ENCODE measurements around the gene RAB23.
A peak's percentile ranks its signal among the peaks of the same experiment; 100 is the strongest.

Gene RAB23

GRCh38 chr6:57207141-57207540, 15.0 kb downstream of the RAB23 start:
- Histone ChIP-seq H3K27me3 (ENCODE audit: control insufficient read depth, insufficient read depth, low read length) (no peaks in the 10 kb centered on the region), H3K36me3 (ENCODE audit: insufficient read depth, low read length) (peaks cover 20% of the 10 kb centered on the region), H3K9ac (ENCODE audit: low read depth, low read length) (no peak overlapping the region), H3K9me3 (replicated peaks; ENCODE audit: low read length) (no peaks in the 10 kb centered on the region), H3K4me3 (ENCODE audit: low read length) (no peak overlapping the region), H3K4me2 (ENCODE audit: low read length) (peak overlapping the region; percentile 2), H3K4me1 (ENCODE audit: control insufficient read depth, insufficient read depth, low read length) (peaks cover 8% of the 10 kb centered on the region)

GRCh38 chr6:57205550-57206328, 16.4 kb downstream of the RAB23 start:
- no peak overlapping the region for H3K9ac ChIP-seq (ENCODE audit: low read depth, low read length)
- H3K27me3 ChIP-seq (ENCODE audit: control insufficient read depth, insufficient read depth, low read length), result no peaks in the 10 kb centered on the region
- H3K4me2 ChIP-seq (ENCODE audit: low read length), result no peak overlapping the region
- peaks cover 8% of the 10 kb centered on the region for H3K4me1 ChIP-seq (ENCODE audit: control insufficient read depth, insufficient read depth, low read length)
- H3K36me3 ChIP-seq (ENCODE audit: insufficient read depth, low read length), result peaks cover 20% of the 10 kb centered on the region
- no peaks in the 10 kb centered on the region for H3K9me3 ChIP-seq (replicated peaks; ENCODE audit: low read length)
- no peak overlapping the region for H3K4me3 ChIP-seq (ENCODE audit: low read length)

GRCh38 chr6:57201718-57202117, 20.4 kb downstream of the RAB23 start:
- H3K9ac ChIP-seq (ENCODE audit: low read depth, low read length), result no peak overlapping the region
- H3K36me3 ChIP-seq (ENCODE audit: insufficient read depth, low read length), result peaks cover 15% of the 10 kb centered on the region
- H3K4me1 ChIP-seq (ENCODE audit: control insufficient read depth, insufficient read depth, low read length), result peaks cover 12% of the 10 kb centered on the region
- H3K4me2 ChIP-seq (ENCODE audit: low read length), result no peak overlapping the region
- no peaks in the 10 kb centered on the region for H3K27me3 ChIP-seq (ENCODE audit: control insufficient read depth, insufficient read depth, low read length)
- no peak overlapping the region for H3K4me3 ChIP-seq (ENCODE audit: low read length)
- no peaks in the 10 kb centered on the region for H3K9me3 ChIP-seq (replicated peaks; ENCODE audit: low read length)

- Histone ChIP-seq H3K27me3 (ENCODE audit: control insufficient read depth, insufficient read depth, low read length) (no peaks in the 10 kb centered on the region), H3K4me1 (ENCODE audit: control insufficient read depth, insufficient read depth, low read length) (peaks cover 12% of the 10 kb centered on the region), H3K36me3 (ENCODE audit: insufficient read depth, low read length) (peaks cover 7% of the 10 kb centered on the region), H3K4me3 (ENCODE audit: low read length) (no peak overlapping the region), H3K4me2 (ENCODE audit: low read length) (no peak overlapping the region), H3K9me3 (replicated peaks; ENCODE audit: low read length) (no peaks in the 10 kb centered on the region), H3K9ac (ENCODE audit: low read depth, low read length) (no peak overlapping the region)
Measured at GRCh38 chr6:57198926-57199636, 23.0 kb downstream of the RAB23 start.

GRCh38 chr6:57195457-57195856, 26.6 kb downstream of the RAB23 start:
- Histone ChIP-seq H3K9ac (ENCODE audit: low read depth, low read length) (no peak overlapping the region), H3K4me2 (ENCODE audit: low read length) (no peak overlapping the region), H3K36me3 (ENCODE audit: insufficient read depth, low read length) (peaks cover 35% of the 10 kb centered on the region), H3K4me1 (ENCODE audit: control insufficient read depth, insufficient read depth, low read length) (peaks cover 12% of the 10 kb centered on the region), H3K27me3 (ENCODE audit: control insufficient read depth, insufficient read depth, low read length) (no peaks in the 10 kb centered on the region), H3K4me3 (ENCODE audit: low read length) (no peak overlapping the region), H3K9me3 (replicated peaks; ENCODE audit: low read length) (no peaks in the 10 kb centered on the region)

- no peaks in the 10 kb centered on the region for H3K9me3 ChIP-seq (replicated peaks; ENCODE audit: low read length)
- peaks cover 49% of the 10 kb centered on the region for H3K36me3 ChIP-seq (ENCODE audit: insufficient read depth, low read length)
- no peaks in the 10 kb centered on the region for H3K4me1 ChIP-seq (ENCODE audit: control insufficient read depth, insufficient read depth, low read length)
- H3K9ac ChIP-seq (ENCODE audit: low read depth, low read length), result no peak overlapping the region
- H3K4me2 ChIP-seq (ENCODE audit: low read length), result no peak overlapping the region
- H3K4me3 ChIP-seq (ENCODE audit: low read length), result no peak overlapping the region
- H3K27me3 ChIP-seq (ENCODE audit: control insufficient read depth, insufficient read depth, low read length), result no peaks in the 10 kb centered on the region
Measured at GRCh38 chr6:57193177-57193576, 28.9 kb downstream of the RAB23 start.

GRCh38 chr6:57190140-57190539, 32.0 kb downstream of the RAB23 start:
- Histone ChIP-seq H3K4me1 (ENCODE audit: control insufficient read depth, insufficient read depth, low read length) (no peaks in the 10 kb centered on the region), H3K4me2 (ENCODE audit: low read length) (no peak overlapping the region), H3K4me3 (ENCODE audit: low read length) (no peak overlapping the region), H3K9me3 (replicated peaks; ENCODE audit: low read length) (no peaks in the 10 kb centered on the region), H3K9ac (ENCODE audit: low read depth, low read length) (no peak overlapping the region), H3K36me3 (ENCODE audit: insufficient read depth, low read length) (peaks cover 61% of the 10 kb centered on the region), H3K27me3 (ENCODE audit: control insufficient read depth, insufficient read depth, low read length) (no peaks in the 10 kb centered on the region)

- Histone ChIP-seq H3K9ac (ENCODE audit: low read depth, low read length) (no peak overlapping the region), H3K27me3 (ENCODE audit: control insufficient read depth, insufficient read depth, low read length) (no peaks in the 10 kb centered on the region), H3K36me3 (ENCODE audit: insufficient read depth, low read length) (peaks cover 53% of the 10 kb centered on the region), H3K4me1 (ENCODE audit: control insufficient read depth, insufficient read depth, low read length) (peaks cover 20% of the 10 kb centered on the region), H3K4me3 (ENCODE audit: low read length) (no peak overlapping the region), H3K9me3 (replicated peaks; ENCODE audit: low read length) (no peaks in the 10 kb centered on the region), H3K4me2 (ENCODE audit: low read length) (no peak overlapping the region)
Measured at GRCh38 chr6:57183336-57183735, 38.8 kb downstream of the RAB23 start.

GRCh38 chr6:57182017-57182432, 40.1 kb downstream of the RAB23 start:
- H3K27me3 ChIP-seq (ENCODE audit: control insufficient read depth, insufficient read depth, low read length), result no peaks in the 10 kb centered on the region
- H3K36me3 ChIP-seq (ENCODE audit: insufficient read depth, low read length), result peaks cover 48% of the 10 kb centered on the region

GRCh38 chr6:57180596-57180995, 41.5 kb downstream of the RAB23 start:
- no peak overlapping the region for H3K9ac ChIP-seq (ENCODE audit: low read depth, low read length)
- H3K9me3 ChIP-seq (replicated peaks; ENCODE audit: low read length), result no peaks in the 10 kb centered on the region
- peaks cover 42% of the 10 kb centered on the region for H3K4me1 ChIP-seq (ENCODE audit: control insufficient read depth, insufficient read depth, low read length)
- peaks cover 44% of the 10 kb centered on the region for H3K36me3 ChIP-seq (ENCODE audit: insufficient read depth, low read length)
- H3K4me3 ChIP-seq (ENCODE audit: low read length), result no peak overlapping the region
- no peak overlapping the region for H3K4me2 ChIP-seq (ENCODE audit: low read length)
- no peaks in the 10 kb centered on the region for H3K27me3 ChIP-seq (ENCODE audit: control insufficient read depth, insufficient read depth, low read length)

More at GRCh38 chr6:57182017-57182432, 40.1 kb downstream of the RAB23 start:
- H3K4me1 ChIP-seq (ENCODE audit: control insufficient read depth, insufficient read depth, low read length), result peaks cover 33% of the 10 kb centered on the region
- no peaks in the 10 kb centered on the region for H3K9me3 ChIP-seq (replicated peaks; ENCODE audit: low read length)
- no peak overlapping the region for H3K4me3 ChIP-seq (ENCODE audit: low read length)
- H3K9ac ChIP-seq (ENCODE audit: low read depth, low read length), result peak overlapping the region; percentile 0
- no peak overlapping the region for H3K4me2 ChIP-seq (ENCODE audit: low read length)

- Histone ChIP-seq H3K36me3 (ENCODE audit: insufficient read depth, low read length) (peaks cover 16% of the 10 kb centered on the region), H3K4me1 (ENCODE audit: control insufficient read depth, insufficient read depth, low read length) (peaks cover 44% of the 10 kb centered on the region), H3K9me3 (replicated peaks; ENCODE audit: low read length) (no peaks in the 10 kb centered on the region), H3K4me3 (ENCODE audit: low read length) (peak overlapping the region; percentile 55), H3K4me2 (ENCODE audit: low read length) (peak overlapping the region; percentile 80), H3K9ac (ENCODE audit: low read depth, low read length) (peak overlapping the region; percentile 51), H3K27me3 (ENCODE audit: control insufficient read depth, insufficient read depth, low read length) (no peaks in the 10 kb centered on the region)
Measured at GRCh38 chr6:57177545-57178265, 44.4 kb downstream of the RAB23 start.

Measured in skeletal muscle satellite cell (primary cell).